Measurements from ENCODE around the gene PLCXD3.

The PLCXD3 gene

DNA sequence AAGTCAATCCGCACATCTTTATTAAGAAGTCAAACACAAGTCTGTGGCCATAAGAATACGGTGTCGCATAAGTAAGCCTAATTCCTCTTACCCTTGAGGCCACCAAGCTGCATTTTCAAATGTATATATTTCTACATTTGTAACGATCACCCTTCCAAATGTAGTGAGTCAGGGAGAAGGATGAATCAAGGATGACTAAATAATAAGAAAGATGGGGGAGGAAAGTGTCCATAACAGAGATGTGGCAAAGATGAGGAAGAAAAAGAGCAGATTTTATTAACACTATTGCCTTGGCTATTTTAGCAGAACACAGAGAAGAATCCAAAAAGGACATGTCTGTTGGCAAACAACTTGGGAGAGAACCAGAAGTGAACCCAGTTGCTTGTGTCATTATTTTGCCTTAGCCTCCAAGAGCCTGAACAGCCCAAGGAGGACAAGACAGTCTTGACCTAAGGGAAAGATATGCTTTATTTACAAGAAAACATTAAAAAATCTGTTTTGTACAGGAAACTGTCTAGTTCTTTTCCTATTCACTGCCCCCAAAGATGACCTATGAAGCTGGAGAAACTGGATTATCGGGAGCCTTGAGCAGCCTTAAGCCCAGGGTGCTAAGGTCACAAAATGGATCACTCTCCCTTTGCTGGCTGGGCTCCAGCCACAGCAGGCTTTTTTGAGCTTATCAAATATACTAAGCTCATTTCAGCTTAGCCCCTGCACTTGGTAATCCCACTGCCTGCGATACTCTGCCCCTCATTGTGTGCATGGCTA lies 101.5 kb downstream of the PLCXD3 start:
- no peak overlapping the region for H3K4me3 ChIP-seq (ENCODE audit: low read depth, low read length)
- TF ChIP-seq, protein P1, sequence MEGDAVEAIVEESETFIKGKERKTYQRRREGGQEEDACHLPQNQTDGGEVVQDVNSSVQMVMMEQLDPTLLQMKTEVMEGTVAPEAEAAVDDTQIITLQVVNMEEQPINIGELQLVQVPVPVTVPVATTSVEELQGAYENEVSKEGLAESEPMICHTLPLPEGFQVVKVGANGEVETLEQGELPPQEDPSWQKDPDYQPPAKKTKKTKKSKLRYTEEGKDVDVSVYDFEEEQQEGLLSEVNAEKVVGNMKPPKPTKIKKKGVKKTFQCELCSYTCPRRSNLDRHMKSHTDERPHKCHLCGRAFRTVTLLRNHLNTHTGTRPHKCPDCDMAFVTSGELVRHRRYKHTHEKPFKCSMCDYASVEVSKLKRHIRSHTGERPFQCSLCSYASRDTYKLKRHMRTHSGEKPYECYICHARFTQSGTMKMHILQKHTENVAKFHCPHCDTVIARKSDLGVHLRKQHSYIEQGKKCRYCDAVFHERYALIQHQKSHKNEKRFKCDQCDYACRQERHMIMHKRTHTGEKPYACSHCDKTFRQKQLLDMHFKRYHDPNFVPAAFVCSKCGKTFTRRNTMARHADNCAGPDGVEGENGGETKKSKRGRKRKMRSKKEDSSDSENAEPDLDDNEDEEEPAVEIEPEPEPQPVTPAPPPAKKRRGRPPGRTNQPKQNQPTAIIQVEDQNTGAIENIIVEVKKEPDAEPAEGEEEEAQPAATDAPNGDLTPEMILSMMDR (IDR thresholded peaks at IDR 0.05; ENCODE audit: low read depth, low read length, missing control alignments): no peak
- DNase-seq (ENCODE audit: low read depth): no peak

DNA sequence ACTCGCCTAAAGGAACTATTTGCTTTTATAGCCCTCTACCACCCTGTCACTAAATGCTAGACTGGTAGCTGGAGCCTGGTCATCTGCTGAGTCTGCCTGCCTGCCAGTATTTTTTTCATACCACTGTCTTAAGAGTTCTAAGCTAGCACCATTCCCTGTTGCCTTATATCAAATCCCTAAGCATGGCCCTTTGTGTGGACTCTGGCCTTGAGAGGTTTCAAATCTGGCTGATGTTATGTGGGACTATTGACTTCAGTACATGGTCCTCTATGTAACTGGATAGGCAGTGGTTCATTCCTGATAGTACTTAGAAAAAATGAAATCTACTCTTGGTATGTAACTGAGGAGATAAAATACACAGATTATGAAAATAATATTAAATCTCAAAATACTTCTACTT lies 103.5 kb downstream of the PLCXD3 start:
- DNase-seq (ENCODE audit: low read depth): no peak
- TF ChIP-seq, protein P1 (IDR thresholded peaks at IDR 0.05; ENCODE audit: low read depth, low read length, missing control alignments): no peak
- no peak overlapping the region for H3K4me3 ChIP-seq (ENCODE audit: low read depth, low read length)

DNA sequence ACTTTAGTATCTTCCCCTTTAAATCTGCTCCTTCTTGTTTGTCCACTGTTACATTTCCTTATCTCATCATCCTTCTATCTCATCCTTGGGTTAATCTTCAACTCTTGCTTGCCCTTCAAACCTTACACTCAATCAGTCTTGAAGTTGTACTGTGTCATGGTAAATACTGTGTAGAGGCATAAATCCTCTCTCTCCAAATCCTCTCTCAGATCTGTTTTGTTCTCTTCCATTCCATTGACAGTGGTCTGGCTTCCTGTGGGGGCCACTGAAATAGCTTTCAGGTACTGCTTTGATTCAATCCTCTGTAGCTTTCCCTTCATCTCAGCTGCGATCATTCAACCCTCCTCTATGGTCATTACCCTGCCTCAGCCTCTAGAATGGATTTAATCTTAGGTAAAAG lies 104.0 kb downstream of the PLCXD3 start:
- no peak overlapping the region for H3K4me3 ChIP-seq (ENCODE audit: low read depth, low read length)
- TF ChIP-seq, protein P1 (IDR thresholded peaks at IDR 0.05; ENCODE audit: low read depth, low read length, missing control alignments): no peak
- no peak for DNase-seq (ENCODE audit: low read depth)

DNA sequence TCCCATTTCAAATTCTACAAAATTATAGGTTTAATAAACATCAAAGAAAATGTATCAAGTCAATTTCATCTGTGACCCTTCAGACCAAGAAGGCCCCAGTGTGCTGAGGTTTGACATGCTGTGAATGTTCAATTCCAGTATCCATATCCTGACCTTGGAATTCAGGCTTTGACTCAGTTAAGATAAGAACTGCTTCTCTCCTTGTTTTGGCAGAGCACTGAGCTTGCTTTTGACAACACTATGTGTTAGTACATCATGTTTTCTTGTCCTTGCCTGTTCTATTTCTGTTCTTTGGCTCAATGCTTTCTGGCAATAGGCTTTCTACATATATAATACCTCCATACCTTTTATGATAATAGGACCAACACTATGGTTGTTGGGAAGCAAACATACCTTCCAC lies 105.6 kb downstream of the PLCXD3 start:
- TF ChIP-seq, protein P1 (IDR thresholded peaks at IDR 0.05; ENCODE audit: low read depth, low read length, missing control alignments): no peak
- DNase-seq (ENCODE audit: low read depth): no peak
- H3K4me3 ChIP-seq (ENCODE audit: low read depth, low read length): no peak overlapping the region

DNA sequence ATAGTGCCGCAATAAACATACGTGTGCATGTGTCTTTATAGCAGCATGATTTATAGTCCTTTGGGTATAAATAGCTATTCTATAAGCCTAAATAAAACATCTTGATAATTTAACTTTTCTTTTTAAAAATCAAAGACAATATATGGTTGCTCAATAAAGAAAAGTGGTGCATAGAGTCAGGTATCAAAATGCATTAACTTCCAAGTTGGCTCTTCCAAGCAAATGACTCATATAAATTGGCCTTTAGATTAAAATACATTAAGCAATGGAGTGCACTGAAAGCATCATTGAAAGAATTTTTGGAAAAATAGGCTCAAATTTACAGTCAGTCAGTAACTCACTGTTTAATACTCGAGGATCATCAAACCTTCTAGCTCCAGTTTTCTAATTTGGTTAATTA lies 106.6 kb downstream of the PLCXD3 start:
- no peak overlapping the region for H3K4me3 ChIP-seq (ENCODE audit: low read depth, low read length)
- DNase-seq (ENCODE audit: low read depth): no peak
- TF ChIP-seq, protein P1 (IDR thresholded peaks at IDR 0.05; ENCODE audit: low read depth, low read length, missing control alignments): no peak

DNA sequence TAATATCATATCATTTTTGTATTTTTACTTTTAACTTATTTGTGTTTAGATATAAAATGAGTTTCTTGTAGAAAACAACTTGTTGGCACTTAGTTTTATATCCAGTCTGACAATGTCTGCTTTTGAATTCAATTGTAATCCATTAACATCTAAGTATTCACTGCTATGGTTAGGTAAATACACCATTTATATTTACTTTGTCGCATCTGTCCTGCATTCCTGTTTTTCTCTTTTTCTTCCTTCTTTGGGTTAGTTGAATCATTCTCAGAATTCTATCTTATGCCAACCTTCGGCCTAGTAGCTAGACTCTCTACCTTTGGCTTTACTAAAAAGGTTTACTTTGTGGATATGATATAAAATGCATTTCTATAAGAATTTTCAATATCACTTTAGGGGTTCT lies 107.6 kb downstream of the PLCXD3 start:
- DNase-seq (ENCODE audit: low read depth): no peak
- TF ChIP-seq, protein P1 (IDR thresholded peaks at IDR 0.05; ENCODE audit: low read depth, low read length, missing control alignments): no peak

DNA sequence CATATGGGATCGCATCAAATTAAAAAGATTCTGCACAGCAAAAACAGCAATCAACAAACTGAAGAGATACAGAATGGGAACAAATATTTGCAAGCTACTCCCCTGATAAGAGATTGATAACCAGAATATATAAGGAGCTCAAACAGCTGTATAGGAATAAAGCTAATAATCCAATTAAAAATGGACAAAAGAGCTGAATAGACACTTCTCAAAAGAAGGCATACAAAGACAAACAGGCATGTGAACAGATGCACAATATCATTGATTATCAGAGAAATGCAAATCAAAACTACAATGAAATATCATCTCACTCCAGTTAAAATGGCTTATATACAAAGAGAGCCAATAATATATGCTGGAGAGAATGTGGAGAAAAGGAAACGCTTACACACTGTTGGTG lies 110.6 kb downstream of the PLCXD3 start:
- TF ChIP-seq, protein P1 (IDR thresholded peaks at IDR 0.05; ENCODE audit: low read depth, low read length, missing control alignments): no peak

More for the DNA sequence above, 107.6 kb downstream of the PLCXD3 start:
- no peak overlapping the region for H3K4me3 ChIP-seq (ENCODE audit: low read depth, low read length)

More for the DNA sequence above, 110.6 kb downstream of the PLCXD3 start:
- no peak for DNase-seq (ENCODE audit: low read depth)
- H3K4me3 ChIP-seq (ENCODE audit: low read depth, low read length): no peak overlapping the region

Data from GM12864 (cell line).